PC-9 (cell line): ENCODE results near the gene ITGA8. TPM values are rescaled to one million over a fixed set of nuclear protein-coding genes. Genes with fewer than 3 reads are reported as not detected.
"Not testable (repeated sequence)": the region's sequence is repeated elsewhere in the genome, so short reads cannot be mapped to it uniquely, and the experiment has no call there.

Experiments used
- BruUV-seq: library from RNA; stranded (reverse); fragments of 400-500 nt; replicated peaks from 2 replicates; lab custom pipeline; 2021; lab: Mats Ljungman, UMichigan
- CTCF ChIA-PET: fragments of 300-600 bp; sonication (Branson Sonifier 250); formaldehyde crosslinking; loops from one replicate; lab custom pipeline; 2022; ENCODE audit warnings: antibody characterized with exemption; lab: Charles Lee
- POLR2A ChIA-PET: fragments of 300-600 bp; sonication (Branson Sonifier 250); formaldehyde crosslinking; loops from one replicate; lab custom pipeline; 2022; ENCODE audit warnings: antibody characterized with exemption; ENCODE audit not compliant: unreplicated experiment; lab: Charles Lee
- DNase-seq, 2 experiments: peaks; one replicate each; pipeline versions ENCODE4 v3.0.0 to v3.0.0-alpha.2; 2015 to 2022; ENCODE audit warnings: mixed read lengths in 1 of 2
- H2AFZ ChIP-seq: fragments of 200-600 bp; sonication (generic); 2 replicates; pipeline ENCODE4 v1.8.1; 2017; ENCODE audit warnings: antibody characterized with exemption
- H3F3A ChIP-seq: fragments of 200-600 bp; sonication (generic); 2 replicates; pipeline ENCODE4 v1.8.1; 2017; ENCODE audit warnings: antibody characterized with exemption, mild to moderate bottlenecking, low read depth; ENCODE audit not compliant: insufficient read depth
- H3K27ac ChIP-seq: fragments of 200-600 bp; sonication (generic); 2 replicates; pipeline ENCODE4 v1.6.1; 2016; ENCODE audit warnings: mixed run types
- H3K27me3 ChIP-seq: fragments of 200-600 bp; sonication (generic); 2 replicates; pipeline ENCODE4 v1.6.1; 2016; ENCODE audit warnings: low read depth, mixed run types; ENCODE audit not compliant: insufficient read depth
- H3K36me3 ChIP-seq: fragments of 200-600 bp; sonication (generic); 2 replicates; pipeline ENCODE4 v1.6.1; 2016; ENCODE audit warnings: low read depth, mixed run types
- H3K4me1 ChIP-seq: fragments of 200-600 bp; sonication (generic); replicated peaks from 2 replicates; pipeline ENCODE4 v1.6.1; 2016; ENCODE audit warnings: mixed run types; ENCODE audit not compliant: insufficient read depth
- H3K4me2 ChIP-seq: fragments of 200-600 bp; sonication (generic); 2 replicates; pipeline ENCODE4 v1.6.1; 2017; ENCODE audit warnings: mixed run types
- H3K4me3 ChIP-seq: fragments of 200-600 bp; sonication (generic); 2 replicates; pipeline ENCODE4 v1.6.1; 2016; ENCODE audit warnings: mixed run types
- H3K79me2 ChIP-seq: fragments of 200-600 bp; sonication (generic); 2 replicates; pipeline ENCODE4 v1.6.1; 2017; ENCODE audit warnings: low read depth, mixed run types
- H3K9me2 ChIP-seq: fragments of 200-600 bp; sonication (generic); 2 replicates; pipeline ENCODE4 v1.8.1; 2017; ENCODE audit warnings: mild to moderate bottlenecking; ENCODE audit not compliant: insufficient read depth
- H3K9me3 ChIP-seq: fragments of 200-600 bp; sonication (generic); 2 replicates; pipeline ENCODE4 v1.8.1; 2016; ENCODE audit warnings: low read depth; ENCODE audit not compliant: insufficient read depth
- H4K20me1 ChIP-seq: fragments of 200-600 bp; sonication (generic); 2 replicates; pipeline ENCODE4 v1.8.1; 2017; ENCODE audit not compliant: insufficient read depth
- CTCF ChIP-seq: fragments of 200-600 bp; sonication (generic); conservative IDR thresholded peaks from 2 replicates; pipeline ENCODE4 v1.6.1; 2017; ENCODE audit warnings: mixed run types, antibody characterized with exemption, mild to moderate bottlenecking, moderate library complexity
- EZH2 ChIP-seq: fragments of 200-600 bp; sonication (generic); IDR thresholded peaks from 2 replicates; pipeline ENCODE4 v1.8.0; 2017; ENCODE audit warnings: antibody characterized with exemption, low read depth
- intact Hi-C: fragments of 100-400 bp; cut with micrococcal nuclease; formaldehyde crosslinking; loops from one replicate; pipeline ENCODE4 v1.10.0; 2022; ENCODE audit not compliant: unreplicated experiment
- total RNA-seq: library from RNA; stranded (reverse); gene quantifications from 2 replicates; pipeline ENCODE4 v1.2.3, GENCODE V29; 2021

The ITGA8 gene
- total RNA-seq, 1 experiment from 2014 or later, result not detected

- H3F3A ChIP-seq, result no peaks in the 10 kb centered on the region
- H3K79me2 ChIP-seq, result no peaks in the 10 kb centered on the region
- H3K4me2 ChIP-seq, result no peak overlapping the region
- POLR2A ChIA-PET, result no interaction called here
- no peaks in the 10 kb centered on the region for H3K4me1 ChIP-seq
- TF ChIP-seq CTCF (no peak), EZH2 (no peak)
- no peak overlapping the region for H3K27ac ChIP-seq
- 0 out of 2 replicates have a peak, but pooled peaks cover 4% of the 10 kb centered on the region for H3K27me3 ChIP-seq
- intact Hi-C loops, result no loop called here
- CTCF ChIA-PET, result no interaction called here
- no peaks in the 10 kb centered on the region for H3K36me3 ChIP-seq
- BruUV-seq, result no TSS peak
- no peaks in the 10 kb centered on the region for H3K9me3 ChIP-seq
- H3K9me2 ChIP-seq, result no peaks in the 10 kb centered on the region
- H3K4me3 ChIP-seq, result no peak overlapping the region
- DNase-seq, result no peak
- H4K20me1 ChIP-seq, result no peaks in the 10 kb centered on the region
- no peak overlapping the region for H2AFZ ChIP-seq
Measured at GRCh38 chr10:15562116-15562515, 157.6 kb downstream of the ITGA8 start.

GRCh38 chr10:15558136-15558535, 161.6 kb downstream of the ITGA8 start:
- H2AFZ ChIP-seq, result no peak overlapping the region
- no peaks in the 10 kb centered on the region for H3K9me3 ChIP-seq
- no peaks in the 10 kb centered on the region for H3K36me3 ChIP-seq
- no peak overlapping the region for H3K4me3 ChIP-seq
- H3K4me1 ChIP-seq, result no peaks in the 10 kb centered on the region
- no peak for TF ChIP-seq EZH2
- no peak for TF ChIP-seq CTCF
- BruUV-seq, result no TSS peak
- CTCF ChIA-PET, result no interaction called here
- H3K27ac ChIP-seq, result no peak overlapping the region
- H3K27me3 ChIP-seq, result 0 out of 2 replicates have a peak, but pooled peaks cover 3% of the 10 kb centered on the region
- no peaks in the 10 kb centered on the region for H4K20me1 ChIP-seq
- H3K4me2 ChIP-seq, result no peak overlapping the region
- intact Hi-C loops, result no loop called here
- H3F3A ChIP-seq, result no peaks in the 10 kb centered on the region
- H3K9me2 ChIP-seq, result no peaks in the 10 kb centered on the region
- no peak for DNase-seq
- POLR2A ChIA-PET, result no interaction called here
- no peaks in the 10 kb centered on the region for H3K79me2 ChIP-seq

- H3K27me3 ChIP-seq, intact Hi-C loops, H3K36me3 ChIP-seq, H3K4me1 ChIP-seq, POLR2A ChIA-PET, H3K4me2 ChIP-seq, CTCF ChIA-PET, H2AFZ ChIP-seq, H3K9me3 ChIP-seq, H3K9me2 ChIP-seq, H4K20me1 ChIP-seq, H3K79me2 ChIP-seq, H3K27ac ChIP-seq, DNase-seq, H3F3A ChIP-seq, H3K4me3 ChIP-seq, BruUV-seq: not testable (repeated sequence)
Measured at GRCh38 chr10:15557168-15557567, 162.6 kb downstream of the ITGA8 start.

- Histone ChIP-seq H3K79me2 (no peaks in the 10 kb centered on the region), H3K4me3 (no peak overlapping the region), H3K4me1 (no peaks in the 10 kb centered on the region), H3K27me3 (peaks cover 16% of the 10 kb centered on the region; the same call in 1 of the 2 replicates), H3K36me3 (no peaks in the 10 kb centered on the region), H3K9me2 (no peaks in the 10 kb centered on the region), H2AFZ (no peak overlapping the region), H3K4me2 (no peak overlapping the region), H4K20me1 (no peaks in the 10 kb centered on the region), H3F3A (no peaks in the 10 kb centered on the region), H3K27ac (no peak overlapping the region), H3K9me3 (no peaks in the 10 kb centered on the region)
- intact Hi-C loops, result no loop called here
- POLR2A ChIA-PET, result no interaction called here
- BruUV-seq, result no TSS peak
- no peak for DNase-seq
- no peak for TF ChIP-seq CTCF
- no peak for TF ChIP-seq EZH2
- CTCF ChIA-PET, result no interaction called here
Measured at GRCh38 chr10:15550950-15551349, 168.8 kb downstream of the ITGA8 start.
